A549 (cell line): ENCODE results near the gene CDH7. TPM values are rescaled to one million over a fixed set of nuclear protein-coding genes. Genes with fewer than 3 reads are reported as not detected.

Experiments
- ATAC-seq, 2 experiments: fragments of 200-7000 bp in 1 of 2; fragments of >200 bp in 1 of 2; cut with Nextera tagmentation in 1 of 2; cut with Tn5 transposase in 1 of 2; 3 replicates each; pipeline versions ENCODE4 v1.8.0 to v1.9.1; 2018 to 2020; ENCODE audit warnings: mild to moderate bottlenecking in 1 of 2, moderate library complexity in 1 of 2
- CTCF ChIA-PET: fragments of 300-600 bp; sonication (Branson Sonifier 250); formaldehyde crosslinking; extraction: SDS; loops from one replicate; lab custom pipeline; 2021; ENCODE audit warnings: antibody characterized with exemption, inconsistent platforms; lab: Yijun Ruan, JAX
- POLR2A ChIA-PET: fragments of 350-600 bp; formaldehyde crosslinking; extraction: SDS; loops from one replicate; lab custom pipeline; 2021; ENCODE audit warnings: antibody characterized with exemption, inconsistent platforms; lab: Yijun Ruan, JAX
- DNase-seq, 2 experiments: peaks; one replicate each; pipeline versions ENCODE4 v3.0.0 to v3.0.0-alpha.2; 2011 to 2016; ENCODE audit warnings: low read depth in 1 of 2, low spot score in 1 of 2
- FAIRE-seq: peaks from 2 replicates; lab custom pipeline; 2011; peaks lifted over from hg19 to GRCh38; lab: Jason Lieb, UNC
- H3K27ac ChIP-seq, 2 experiments: fragments of >200 bp; sonication (Bioruptor Twin); formaldehyde crosslinking; 3 replicates each; pipeline ENCODE4 v1.5.1; 2016 to 2017
- H3K4me1 ChIP-seq: fragments of >200 bp; sonication (Bioruptor Twin); formaldehyde crosslinking; 3 replicates; pipeline ENCODE4 v1.6.1; 2016
- H3K4me2 ChIP-seq: fragments of >200 bp; sonication (Bioruptor Twin); formaldehyde crosslinking; 3 replicates; pipeline ENCODE4 v1.6.1; 2016
- H3K4me3 ChIP-seq: fragments of >200 bp; sonication (Bioruptor Twin); formaldehyde crosslinking; 3 replicates; pipeline ENCODE4 v1.5.1; 2016
- H3K9me3 ChIP-seq: fragments of >200 bp; sonication (Bioruptor Twin); formaldehyde crosslinking; 3 replicates; pipeline ENCODE4 v1.6.1; 2016
- BHLHE40 ChIP-seq: IDR thresholded peaks from 2 replicates; pipeline ENCODE4 v1.6.1; 2012; ENCODE audit warnings: low read depth, low read length, inconsistent platforms
- CBX2 ChIP-seq: fragments of 200-600 bp; sonication (generic); IDR thresholded peaks from 2 replicates; pipeline ENCODE4 v1.6.1; 2016; ENCODE audit warnings: low read depth, mild to moderate bottlenecking, borderline replicate concordance
- CBX8 ChIP-seq: fragments of 200-600 bp; sonication (generic); IDR thresholded peaks from 2 replicates; pipeline ENCODE4 v1.6.1; 2016
- CHD2 ChIP-seq: fragments of 150-350 bp; IDR thresholded peaks from 2 replicates; pipeline ENCODE4 v1.6.1; 2014; ENCODE audit warnings: low read length; ENCODE audit not compliant: partially characterized antibody
- EHF ChIP-seq: fragments of 250-450 bp; sonication (Bioruptor Pico); IDR thresholded peaks from 2 replicates; pipeline ENCODE4 v1.5.0; 2020; ENCODE audit warnings: mild to moderate bottlenecking
- EHMT2 ChIP-seq: fragments of 200-600 bp; sonication (generic); IDR thresholded peaks from 2 replicates; pipeline ENCODE4 v1.6.1; 2016; ENCODE audit warnings: antibody characterized with exemption, low read depth, mild to moderate bottlenecking, moderate library complexity
- EP300 ChIP-seq, 2 experiments: fragments of >200 bp; sonication (Bioruptor Twin); formaldehyde crosslinking; IDR thresholded peaks; 2 replicates in 1 of 2; 3 replicates in 1 of 2; pipeline ENCODE4 v1.6.1; 2016 to 2017
- HDAC2 ChIP-seq: fragments of 200-600 bp; sonication (generic); IDR thresholded peaks from 2 replicates; pipeline ENCODE4 v1.6.1; 2016
- HES2 ChIP-seq: fragments of >200 bp; sonication (Bioruptor Twin); formaldehyde crosslinking; IDR thresholded peaks from 2 replicates; pipeline ENCODE4 v1.6.1; 2016
- HOXA7 ChIP-seq: fragments of 250-450 bp; sonication (Bioruptor Pico); IDR thresholded peaks from 2 replicates; pipeline ENCODE4 v1.5.0; 2020; ENCODE audit warnings: mild to moderate bottlenecking, moderate library complexity
- HOXB13 ChIP-seq: fragments of 250-450 bp; sonication (Bioruptor Pico); IDR thresholded peaks from 2 replicates; pipeline ENCODE4 v1.5.0; 2020; ENCODE audit warnings: low read depth, mild to moderate bottlenecking, moderate library complexity
- KDM5A ChIP-seq: fragments of 200-600 bp; sonication (generic); IDR thresholded peaks from 2 replicates; pipeline ENCODE4 v1.6.1; 2016; ENCODE audit warnings: antibody characterized with exemption, mild to moderate bottlenecking
- MAX ChIP-seq: IDR thresholded peaks from 2 replicates; pipeline ENCODE4 v1.6.1; 2012
- MAZ ChIP-seq: fragments of 150-350 bp; IDR thresholded peaks from 2 replicates; pipeline ENCODE4 v1.6.1; 2014; ENCODE audit warnings: antibody characterized with exemption, low read depth, low read length, borderline replicate concordance
- NFE2L2 ChIP-seq: fragments of 150-350 bp; conservative IDR thresholded peaks from 2 replicates; pipeline ENCODE4 v1.6.1; 2014; ENCODE audit warnings: low read length
- NPAS2 ChIP-seq: fragments of 250-450 bp; sonication (Bioruptor Pico); IDR thresholded peaks from 2 replicates; pipeline ENCODE4 v1.8.0; 2022; ENCODE audit warnings: mild to moderate bottlenecking, moderate library complexity, borderline replicate concordance
- PHF8 ChIP-seq: fragments of 200-600 bp; sonication (generic); IDR thresholded peaks from 2 replicates; pipeline ENCODE4 v1.6.1; 2016; ENCODE audit warnings: low read depth, mild to moderate bottlenecking, antibody characterized with exemption, moderate library complexity, borderline replicate concordance
- POLR2A ChIP-seq: IDR thresholded peaks from 2 replicates; pipeline ENCODE4 v1.6.1; 2012; ENCODE audit warnings: mild to moderate bottlenecking, low read length
- POLR2AphosphoS2 ChIP-seq: conservative IDR thresholded peaks from 2 replicates; pipeline ENCODE4 v1.6.1; 2012; ENCODE audit warnings: low read length, improper control_type of control experiment, inconsistent platforms
- RAD21 ChIP-seq, 2 experiments: fragments of >200 bp in 1 of 2; sonication (Bioruptor Twin) in 1 of 2; formaldehyde crosslinking in 1 of 2; IDR thresholded peaks in 1 of 2; conservative IDR thresholded peaks in 1 of 2; 2 replicates in 1 of 2; 3 replicates in 1 of 2; pipeline ENCODE4 v1.6.1; 2012 to 2018; ENCODE audit warnings: inconsistent platforms in 1 of 2
- RARB ChIP-seq: fragments of 250-450 bp; sonication (Bioruptor Pico); IDR thresholded peaks from 2 replicates; pipeline ENCODE4 v1.8.0; 2021; ENCODE audit warnings: mild to moderate bottlenecking, moderate library complexity
- RFX5 ChIP-seq: fragments of 450-650 bp; IDR thresholded peaks from 2 replicates; pipeline ENCODE4 v1.7.1; 2014; ENCODE audit warnings: antibody characterized with exemption, mild to moderate bottlenecking, moderate library complexity
- SMC3 ChIP-seq: fragments of >200 bp; sonication (Bioruptor Twin); formaldehyde crosslinking; IDR thresholded peaks from 3 replicates; pipeline ENCODE4 v1.6.1; 2018; ENCODE audit warnings: inconsistent platforms
- ZFP36 ChIP-seq: fragments of 450-650 bp; IDR thresholded peaks from 2 replicates; pipeline ENCODE4 v1.6.1; 2014; ENCODE audit warnings: borderline replicate concordance; ENCODE audit not compliant: partially characterized antibody
- WGBS: methylation state at CpG from one replicate; pipeline ENCODE4 v1.1.6; 2017; ENCODE audit errors: missing lambda C conversion rate; 5-methylcytosine and 5-hydroxymethylcytosine counted together
- polyA plus RNA-seq, 4 experiments: library from polyadenylated mRNA; depleted of rRNA in 3 of 4; stranded (reverse); fragments of >200 nt; fragmentation: RNase III in 1 of 4; extraction: RNeasy Plus Mini Kit Qiagen cat#74134 plus additional on column Dnase treatment in 1 of 4; gene quantifications; 2 replicates in 3 of 4; 3 replicates in 1 of 4; pipeline ENCODE4 v1.2.3, GENCODE V29; 2011 to 2017
- TF ChIP-seq, protein P1 (sequence below): fragments of 250-450 bp; sonication (Bioruptor Pico); IDR thresholded peaks from 2 replicates; pipeline ENCODE4 v1.5.0; 2021; ENCODE audit warnings: mild to moderate bottlenecking, moderate library complexity, borderline replicate concordance
- TF ChIP-seq, protein P2 (sequence below): fragments of >200 bp; sonication (Bioruptor Twin); formaldehyde crosslinking; IDR thresholded peaks from 3 replicates; pipeline ENCODE4 v1.5.1; 2016

The CDH7 gene
- polyA plus RNA-seq, 2 of the 4 experiments (the other 2 are of a cell fraction) = under 0.01 to 0.05 TPM

- no peaks in the 10 kb centered on the region for H3K4me1 ChIP-seq
- FAIRE-seq = no peak
- TF ChIP-seq HOXB13 (CRISPR knock-in tag) = no peak
- TF ChIP-seq CBX2 = no peak
- TF ChIP-seq ZFP36 = no peak
- TF ChIP-seq RARB (CRISPR knock-in tag) = no peak
- TF ChIP-seq CHD2 = no peak
- TF ChIP-seq POLR2AphosphoS2 = no peak
- TF ChIP-seq, protein P1, sequence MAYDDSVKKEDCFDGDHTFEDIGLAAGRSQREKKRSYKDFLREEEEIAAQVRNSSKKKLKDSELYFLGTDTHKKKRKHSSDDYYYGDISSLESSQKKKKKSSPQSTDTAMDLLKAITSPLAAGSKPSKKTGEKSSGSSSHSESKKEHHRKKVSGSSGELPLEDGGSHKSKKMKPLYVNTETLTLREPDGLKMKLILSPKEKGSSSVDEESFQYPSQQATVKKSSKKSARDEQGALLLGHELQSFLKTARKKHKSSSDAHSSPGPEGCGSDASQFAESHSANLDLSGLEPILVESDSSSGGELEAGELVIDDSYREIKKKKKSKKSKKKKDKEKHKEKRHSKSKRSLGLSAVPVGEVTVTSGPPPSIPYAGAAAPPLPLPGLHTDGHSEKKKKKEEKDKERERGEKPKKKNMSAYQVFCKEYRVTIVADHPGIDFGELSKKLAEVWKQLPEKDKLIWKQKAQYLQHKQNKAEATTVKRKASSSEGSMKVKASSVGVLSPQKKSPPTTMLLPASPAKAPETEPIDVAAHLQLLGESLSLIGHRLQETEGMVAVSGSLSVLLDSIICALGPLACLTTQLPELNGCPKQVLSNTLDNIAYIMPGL (CRISPR knock-in tag) = no peak
- no peak for TF ChIP-seq HDAC2
- no peak for TF ChIP-seq MAZ
- no peak for TF ChIP-seq CBX8
- no peak for TF ChIP-seq BHLHE40
- no peak for TF ChIP-seq EHF (CRISPR knock-in tag)
- TF ChIP-seq POLR2A = no peak
- TF ChIP-seq EP300 (IDR thresholded peaks at IDR 0.05) = no peak
- TF ChIP-seq SMC3 = peak; percentile 65
- no peak for TF ChIP-seq EHMT2
- no peak for TF ChIP-seq KDM5A
- TF ChIP-seq RAD21 (conservative IDR thresholded peaks at IDR 0.05 in 1 of 2, IDR thresholded peaks at IDR 0.05 in 1 of 2) = peak; percentile 65 to 66
- TF ChIP-seq, protein P2, sequence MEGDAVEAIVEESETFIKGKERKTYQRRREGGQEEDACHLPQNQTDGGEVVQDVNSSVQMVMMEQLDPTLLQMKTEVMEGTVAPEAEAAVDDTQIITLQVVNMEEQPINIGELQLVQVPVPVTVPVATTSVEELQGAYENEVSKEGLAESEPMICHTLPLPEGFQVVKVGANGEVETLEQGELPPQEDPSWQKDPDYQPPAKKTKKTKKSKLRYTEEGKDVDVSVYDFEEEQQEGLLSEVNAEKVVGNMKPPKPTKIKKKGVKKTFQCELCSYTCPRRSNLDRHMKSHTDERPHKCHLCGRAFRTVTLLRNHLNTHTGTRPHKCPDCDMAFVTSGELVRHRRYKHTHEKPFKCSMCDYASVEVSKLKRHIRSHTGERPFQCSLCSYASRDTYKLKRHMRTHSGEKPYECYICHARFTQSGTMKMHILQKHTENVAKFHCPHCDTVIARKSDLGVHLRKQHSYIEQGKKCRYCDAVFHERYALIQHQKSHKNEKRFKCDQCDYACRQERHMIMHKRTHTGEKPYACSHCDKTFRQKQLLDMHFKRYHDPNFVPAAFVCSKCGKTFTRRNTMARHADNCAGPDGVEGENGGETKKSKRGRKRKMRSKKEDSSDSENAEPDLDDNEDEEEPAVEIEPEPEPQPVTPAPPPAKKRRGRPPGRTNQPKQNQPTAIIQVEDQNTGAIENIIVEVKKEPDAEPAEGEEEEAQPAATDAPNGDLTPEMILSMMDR = peak; percentile 58
- TF ChIP-seq RFX5 = no peak
- TF ChIP-seq, all 56 proteins: peak for 3
- peak in 1 of 2 experiments; percentile 36 for DNase-seq
- no peak overlapping the region for H3K27ac ChIP-seq
- 5% methylated on average over 9 of the region's 9 CpGs for WGBS
- H3K9me3 ChIP-seq = no peaks in the 10 kb centered on the region
- peak overlapping the region; percentile 44; the same call in 2 of the 3 replicates for H3K4me2 ChIP-seq
- ChIA-PET CTCF (interaction anchor here (1.2 kb wide), 3 partner anchors 17 to 66 kb away, joined by 3 to 5 read pairs (median 4); no protein-coding TSS in a partner anchor), POLR2A (no interaction called here)
- peak; percentile 64 to 78; a peak in 4 of 6 replicates for ATAC-seq
- no peak overlapping the region for H3K4me3 ChIP-seq
Measured at GRCh38 chr18:65725251-65726050, 25.4 kb upstream of the CDH7 start.

GRCh38 chr18:65735155-65735554 is 15.7 kb upstream of the CDH7 start:
- no peak overlapping the region for H3K4me3 ChIP-seq
- ATAC-seq (no peak), DNase-seq (no peak), FAIRE-seq (no peak)
- H3K4me1 ChIP-seq = no peaks in the 10 kb centered on the region
- ChIA-PET POLR2A (no interaction called here), CTCF (no interaction called here)
- H3K4me2 ChIP-seq = no peak overlapping the region
- no peak overlapping the region for H3K27ac ChIP-seq
- 25% methylated on average over 3 of the region's 3 CpGs for WGBS
- TF ChIP-seq PHF8 (no peak), HOXA7 (CRISPR knock-in tag) (no peak), HES2 (no peak), NFE2L2 (no peak), BHLHE40 (no peak), MAX (no peak), NPAS2 (no peak)
- H3K9me3 ChIP-seq = no peaks in the 10 kb centered on the region
